Astrocyte (in vitro differentiated cells and primary cell): Measurements from ENCODE around the gene GRB10. TPM values are rescaled to one million over a fixed set of nuclear protein-coding genes. Genes with fewer than 3 reads are reported as not detected.

Experiments
- DNase-seq: peaks from one replicate; pipeline ENCODE4 v3.0.0-alpha.2; 2010; ENCODE audit warnings: low read depth
- FAIRE-seq: peaks from 2 replicates; lab custom pipeline; 2011; peaks lifted over from hg19 to GRCh38; lab: Jason Lieb, UNC
- H2AFZ ChIP-seq: 2 replicates; pipeline ENCODE4 v1.6.0; 2012; ENCODE audit warnings: low read depth, low read length, inconsistent platforms
- H3K27ac ChIP-seq: 2 replicates; pipeline ENCODE4 v1.5.1; 2011; ENCODE audit warnings: low read depth, low read length, inconsistent platforms
- H3K27me3 ChIP-seq: 2 replicates; pipeline ENCODE4 v1.6.0; 2011; ENCODE audit warnings: low read length, inconsistent platforms; ENCODE audit not compliant: insufficient read depth
- H3K36me3 ChIP-seq: 2 replicates; pipeline ENCODE4 v1.5.1; 2011; ENCODE audit warnings: low read length, inconsistent platforms; ENCODE audit not compliant: insufficient read depth
- H3K4me1 ChIP-seq: 2 replicates; pipeline ENCODE4 v1.5.1; 2011; ENCODE audit warnings: low read length, inconsistent platforms; ENCODE audit not compliant: insufficient read depth
- H3K4me2 ChIP-seq: 2 replicates; pipeline ENCODE4 v1.6.0; 2012; ENCODE audit warnings: low read length, inconsistent platforms
- H3K4me3 ChIP-seq: 2 replicates; pipeline ENCODE4 v1.5.1; 2011; ENCODE audit warnings: low read depth, mild to moderate bottlenecking, low read length, inconsistent platforms; ENCODE audit not compliant: insufficient read depth
- H3K79me2 ChIP-seq: 2 replicates; pipeline ENCODE4 v1.6.0; 2012; ENCODE audit warnings: mild to moderate bottlenecking, low read length, inconsistent platforms; ENCODE audit not compliant: insufficient read depth
- H3K9ac ChIP-seq: 2 replicates; pipeline ENCODE4 v1.6.0; 2012; ENCODE audit warnings: mild to moderate bottlenecking, low read length, inconsistent platforms
- H3K9me3 ChIP-seq: 2 replicates; pipeline ENCODE4 v1.5.1; 2012; ENCODE audit warnings: low read depth, mild to moderate bottlenecking, low read length, inconsistent platforms; ENCODE audit not compliant: insufficient read depth
- H4K20me1 ChIP-seq: 2 replicates; pipeline ENCODE4 v1.6.0; 2012; ENCODE audit warnings: low read length, inconsistent platforms; ENCODE audit not compliant: insufficient read depth
- H3K27ac Mint-ChIP-seq: one replicate; pipeline ENCODE4 v1.8.0; 2021; ENCODE audit warnings: mild to moderate bottlenecking, mixed read lengths; ENCODE audit not compliant: unreplicated experiment
- H3K27me3 Mint-ChIP-seq: one replicate; pipeline ENCODE4 v1.8.0; 2021; ENCODE audit warnings: low read depth, mixed read lengths; ENCODE audit not compliant: unreplicated experiment
- H3K36me3 Mint-ChIP-seq: one replicate; pipeline ENCODE4 v1.8.0; 2021; ENCODE audit warnings: low read depth, mixed read lengths; ENCODE audit not compliant: unreplicated experiment
- H3K4me1 Mint-ChIP-seq: one replicate; pipeline ENCODE4 v1.8.0; 2021; ENCODE audit warnings: low read depth, mixed read lengths; ENCODE audit not compliant: unreplicated experiment
- H3K4me3 Mint-ChIP-seq: one replicate; pipeline ENCODE4 v1.8.0; 2021; ENCODE audit warnings: mild to moderate bottlenecking, moderate library complexity, mixed read lengths; ENCODE audit not compliant: unreplicated experiment
- H3K9me3 Mint-ChIP-seq: one replicate; pipeline ENCODE4 v1.8.0; 2021; ENCODE audit warnings: mild to moderate bottlenecking, mixed read lengths; ENCODE audit not compliant: unreplicated experiment
- EZH2 ChIP-seq: IDR thresholded peaks from 2 replicates; pipeline ENCODE4 v1.6.1; 2012; ENCODE audit warnings: mild to moderate bottlenecking, low read length, inconsistent platforms; ENCODE audit not compliant: insufficient read depth
- total RNA-seq: library from RNA; stranded (reverse); gene quantifications from 2 replicates; pipeline ENCODE4 v1.2.1, GENCODE V29; 2021
- TF ChIP-seq, protein P1 (sequence below): IDR thresholded peaks from 2 replicates; pipeline ENCODE4 v1.5.1; 2011; ENCODE audit warnings: low read depth, mild to moderate bottlenecking, inconsistent platforms, low read length, moderate library complexity; ENCODE audit not compliant: insufficient read depth

GRB10 gene
- total RNA-seq, 1 donor from 2014 or later: 81.9 TPM

DNA sequence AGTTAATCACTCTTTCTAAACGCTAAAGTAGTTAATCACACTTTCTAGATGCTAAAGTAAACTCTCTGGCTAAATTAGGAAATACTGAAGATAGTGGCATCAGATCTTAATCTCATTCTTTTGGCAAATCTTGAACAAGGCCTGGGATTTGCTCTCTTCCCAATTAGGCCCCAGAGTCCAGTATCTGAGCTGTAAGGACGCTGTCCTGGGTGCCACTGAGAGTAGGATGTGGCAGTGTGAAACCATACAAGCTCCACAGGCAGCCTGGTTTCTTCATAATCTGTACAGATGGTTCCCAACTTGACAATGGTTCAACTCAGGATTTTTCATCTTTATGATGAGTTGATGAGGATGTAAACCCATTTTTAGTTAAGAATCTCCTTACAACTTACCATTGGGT lies 36.9 kb downstream of the GRB10 start:
- DNase-seq (no peak), FAIRE-seq (no peak)
- no peaks in the 10 kb centered on the region for H3K27me3 Mint-ChIP-seq
- Histone ChIP-seq H4K20me1 (peaks cover 87% of the 10 kb centered on the region), H3K36me3 (peaks cover 5% of the 10 kb centered on the region), H3K27ac (no peak overlapping the region), H3K9me3 (no peaks in the 10 kb centered on the region), H2AFZ (no peak overlapping the region), H3K4me1 (no peaks in the 10 kb centered on the region), H3K9ac (no peak overlapping the region), H3K27me3 (no peaks in the 10 kb centered on the region), H3K79me2 (peaks cover 97% of the 10 kb centered on the region), H3K4me2 (no peak overlapping the region), H3K4me3 (no peak overlapping the region)
- peaks cover 7% of the 10 kb centered on the region for H3K4me1 Mint-ChIP-seq
- peaks cover 25% of the 10 kb centered on the region for H3K36me3 Mint-ChIP-seq
- no peak overlapping the region for H3K4me3 Mint-ChIP-seq
- no peak for TF ChIP-seq EZH2
- TF ChIP-seq, protein P1, sequence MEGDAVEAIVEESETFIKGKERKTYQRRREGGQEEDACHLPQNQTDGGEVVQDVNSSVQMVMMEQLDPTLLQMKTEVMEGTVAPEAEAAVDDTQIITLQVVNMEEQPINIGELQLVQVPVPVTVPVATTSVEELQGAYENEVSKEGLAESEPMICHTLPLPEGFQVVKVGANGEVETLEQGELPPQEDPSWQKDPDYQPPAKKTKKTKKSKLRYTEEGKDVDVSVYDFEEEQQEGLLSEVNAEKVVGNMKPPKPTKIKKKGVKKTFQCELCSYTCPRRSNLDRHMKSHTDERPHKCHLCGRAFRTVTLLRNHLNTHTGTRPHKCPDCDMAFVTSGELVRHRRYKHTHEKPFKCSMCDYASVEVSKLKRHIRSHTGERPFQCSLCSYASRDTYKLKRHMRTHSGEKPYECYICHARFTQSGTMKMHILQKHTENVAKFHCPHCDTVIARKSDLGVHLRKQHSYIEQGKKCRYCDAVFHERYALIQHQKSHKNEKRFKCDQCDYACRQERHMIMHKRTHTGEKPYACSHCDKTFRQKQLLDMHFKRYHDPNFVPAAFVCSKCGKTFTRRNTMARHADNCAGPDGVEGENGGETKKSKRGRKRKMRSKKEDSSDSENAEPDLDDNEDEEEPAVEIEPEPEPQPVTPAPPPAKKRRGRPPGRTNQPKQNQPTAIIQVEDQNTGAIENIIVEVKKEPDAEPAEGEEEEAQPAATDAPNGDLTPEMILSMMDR: no peak
- H3K27ac Mint-ChIP-seq: no peak overlapping the region
- peaks cover 2% of the 10 kb centered on the region for H3K9me3 Mint-ChIP-seq

DNA sequence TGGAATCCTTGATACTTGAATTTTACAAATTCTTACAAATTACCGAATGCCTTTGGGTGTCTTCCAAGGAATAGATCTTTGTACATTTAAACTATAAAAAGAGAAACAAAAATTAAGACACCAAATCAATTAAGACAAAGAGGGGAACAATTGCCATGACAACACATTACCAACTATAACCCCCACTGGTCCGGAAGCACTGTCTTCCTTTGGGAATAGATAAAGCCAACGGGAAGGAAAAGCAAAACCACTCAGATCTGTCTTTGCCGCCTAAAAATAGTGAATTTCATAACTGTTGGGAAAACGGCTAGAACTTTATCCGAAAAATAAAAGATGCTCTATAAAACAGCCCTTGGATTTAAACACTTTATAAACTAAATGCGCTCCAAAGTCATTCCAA lies 37.4 kb downstream of the GRB10 start:
- H3K27me3 ChIP-seq: no peaks in the 10 kb centered on the region
- no peak overlapping the region for H3K4me3 ChIP-seq
- H3K79me2 ChIP-seq: peaks cover 97% of the 10 kb centered on the region
- H3K27me3 Mint-ChIP-seq: no peaks in the 10 kb centered on the region
- DNase-seq (no peak), FAIRE-seq (no peak)
- H4K20me1 ChIP-seq: peaks cover 87% of the 10 kb centered on the region
- no peak overlapping the region for H3K27ac ChIP-seq
- no peak overlapping the region for H3K4me2 ChIP-seq
- H3K9ac ChIP-seq: no peak overlapping the region
- no peaks in the 10 kb centered on the region for H3K9me3 ChIP-seq
- H3K4me1 ChIP-seq: no peaks in the 10 kb centered on the region
- no peak overlapping the region for H3K4me3 Mint-ChIP-seq
- peaks cover 2% of the 10 kb centered on the region for H3K9me3 Mint-ChIP-seq
- H3K4me1 Mint-ChIP-seq: peaks cover 7% of the 10 kb centered on the region
- peaks cover 22% of the 10 kb centered on the region for H3K36me3 Mint-ChIP-seq
- H3K27ac Mint-ChIP-seq: no peak overlapping the region
- H2AFZ ChIP-seq: no peak overlapping the region
- TF ChIP-seq, protein P1: no peak
- no peak for TF ChIP-seq EZH2
- H3K36me3 ChIP-seq: peaks cover 5% of the 10 kb centered on the region

DNA sequence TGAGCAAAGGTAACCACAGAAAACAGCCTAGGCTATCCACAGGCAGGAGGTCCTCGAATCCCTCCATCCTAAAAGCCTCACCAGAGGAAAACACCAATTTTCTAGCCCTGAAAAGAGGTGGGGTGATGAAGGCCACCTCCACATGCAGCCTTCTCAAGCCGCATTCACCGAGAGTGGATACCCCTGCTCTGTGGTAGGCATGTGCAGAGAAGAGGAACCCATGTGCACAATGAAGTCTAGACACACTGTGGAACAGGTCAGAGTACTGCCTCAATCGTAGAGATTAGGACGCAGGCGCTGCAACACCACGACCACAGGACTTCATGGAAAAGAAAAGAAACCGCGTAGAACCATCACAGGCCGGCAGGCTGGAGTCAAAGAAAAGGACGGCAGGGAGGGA lies 38.8 kb downstream of the GRB10 start:
- H3K9me3 ChIP-seq: no peaks in the 10 kb centered on the region
- Mint-ChIP-seq H3K4me1 (peaks cover 16% of the 10 kb centered on the region), H3K27ac (no peak overlapping the region), H3K36me3 (peaks cover 20% of the 10 kb centered on the region), H3K4me3 (no peak overlapping the region), H3K9me3 (peaks cover 2% of the 10 kb centered on the region), H3K27me3 (no peaks in the 10 kb centered on the region)
- no peak overlapping the region for H3K9ac ChIP-seq
- H3K36me3 ChIP-seq: peaks cover 5% of the 10 kb centered on the region
- H3K27me3 ChIP-seq: no peaks in the 10 kb centered on the region
- H3K4me2 ChIP-seq: no peak overlapping the region
- FAIRE-seq: no peak
- TF ChIP-seq EZH2: no peak
- TF ChIP-seq, protein P1: no peak
- H3K4me1 ChIP-seq: no peaks in the 10 kb centered on the region
- no peak overlapping the region for H3K4me3 ChIP-seq
- no peak overlapping the region for H3K27ac ChIP-seq
- H4K20me1 ChIP-seq: peaks cover 90% of the 10 kb centered on the region
- peaks cover 100% of the 10 kb centered on the region for H3K79me2 ChIP-seq
- DNase-seq: no peak
- no peak overlapping the region for H2AFZ ChIP-seq
